HEK293T (cell line): Measurements from ENCODE around the gene LRBA.

Experiments used
- FOXA1 ChIP-seq: fragments of 450-650 bp; IDR thresholded peaks from 2 replicates; pipeline ENCODE4 v1.6.1; 2016; ENCODE audit warnings: mild to moderate bottlenecking
- TARDBP ChIP-seq: fragments of 450-650 bp; IDR thresholded peaks from 2 replicates; pipeline ENCODE4 v1.6.1; 2016

GRCh38 chr4:150253965-150254630 is 761.0 kb downstream of the LRBA start:
- no peak for TF ChIP-seq FOXA1
- TF ChIP-seq TARDBP = no peak
